Fibroblast of peridontal ligament (primary cell): ENCODE measurements around the gene HPRT1.
A peak's percentile ranks its signal among the peaks of the same experiment; 100 is the strongest.

Source experiments
- DNase-seq: peaks from one replicate; pipeline ENCODE4 v3.0.0-alpha.2; 2010; ENCODE audit errors: extremely low read depth

HPRT1 gene

DNA sequence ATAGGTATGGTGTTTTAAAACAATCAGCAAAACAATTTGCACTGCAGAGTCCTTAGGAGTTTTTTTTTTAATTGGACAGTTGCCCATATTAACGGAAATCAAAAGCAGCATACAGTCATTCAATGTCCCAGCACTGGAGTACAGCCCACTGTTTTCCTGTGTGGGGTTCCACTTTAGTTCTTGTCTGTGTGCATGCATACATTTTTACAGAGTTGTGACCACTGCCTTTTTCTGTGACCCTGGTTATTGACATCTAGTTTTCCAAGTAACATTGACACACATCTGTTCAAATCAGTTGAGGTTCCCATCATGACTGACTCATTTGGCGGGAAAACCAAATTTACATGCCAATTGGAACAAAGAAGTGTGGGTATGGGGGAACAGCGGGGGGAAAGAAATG is 83.3 kb downstream of the HPRT1 start:
- DNase-seq = no peak

DNA sequence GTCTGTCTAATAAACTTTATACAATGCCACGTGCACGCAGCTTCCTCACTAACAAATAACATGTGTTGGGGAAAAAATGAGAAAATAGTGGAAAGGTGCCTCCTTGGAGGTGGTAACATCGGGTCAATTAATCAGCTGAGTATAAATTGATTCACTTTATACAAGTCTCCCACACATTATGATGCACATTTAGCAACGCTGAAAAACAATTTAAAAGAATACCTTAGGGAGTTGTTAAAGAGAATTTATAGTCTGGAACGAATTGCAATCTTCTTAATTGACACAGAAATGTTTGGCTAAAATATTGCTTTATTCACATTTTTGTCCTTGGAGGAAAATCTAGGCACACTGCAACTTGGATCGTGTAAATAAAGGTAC is 84.2 kb downstream of the HPRT1 start:
- no peak for DNase-seq

DNA sequence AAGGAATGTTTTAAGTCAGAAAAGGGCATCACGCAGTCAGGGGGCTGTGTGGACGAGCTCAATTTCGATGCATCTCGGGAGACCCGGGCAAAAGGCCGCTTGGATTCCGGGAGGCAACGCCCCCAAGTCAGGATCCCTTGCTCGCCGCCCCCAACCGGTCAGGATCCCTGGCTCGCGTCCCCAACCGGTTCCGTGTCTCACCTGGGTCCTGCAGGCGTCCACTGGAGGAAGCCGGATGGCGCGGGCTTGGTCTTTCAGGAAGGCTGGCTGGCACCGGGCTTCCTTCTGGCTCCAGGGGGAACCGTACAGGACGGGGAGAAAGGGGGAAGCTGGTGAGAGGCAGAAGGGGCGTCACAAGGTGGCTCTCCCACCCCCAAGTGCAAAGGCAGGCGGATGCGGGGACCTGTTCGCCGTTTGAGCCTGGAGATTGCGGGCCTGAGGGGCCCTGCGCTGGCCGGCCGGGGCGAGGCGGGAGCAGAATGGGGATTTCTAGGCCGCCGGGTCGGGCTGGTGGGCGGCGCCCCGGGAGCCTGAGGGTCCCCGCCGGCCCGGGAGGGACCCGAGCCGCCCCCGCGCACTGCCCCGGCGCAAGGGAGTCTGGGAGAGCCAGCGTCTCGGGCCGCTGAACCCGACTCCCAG is 84.7 kb downstream of the HPRT1 start:
- DNase-seq = no peak

DNA sequence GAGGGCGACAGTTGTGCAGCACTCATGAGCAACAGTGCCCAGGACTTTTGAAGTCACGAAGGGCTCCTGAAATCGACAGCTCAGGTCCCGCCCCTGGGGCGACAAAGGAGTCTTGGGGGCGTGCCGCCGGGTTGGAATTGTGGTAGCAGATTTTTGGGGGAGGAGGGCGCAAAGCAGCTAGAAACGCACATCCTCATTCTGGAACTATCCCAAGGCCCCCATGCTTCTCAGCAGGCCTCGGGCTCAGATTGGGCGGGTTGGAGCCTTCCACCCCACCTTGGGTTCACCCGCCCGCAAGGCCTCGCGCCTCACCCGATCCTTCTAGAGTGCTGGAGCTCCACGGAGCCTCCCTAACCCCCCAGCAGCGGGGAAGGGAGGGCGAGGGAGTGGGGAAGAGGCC is 85.5 kb downstream of the HPRT1 start:
- no peak for DNase-seq

DNA sequence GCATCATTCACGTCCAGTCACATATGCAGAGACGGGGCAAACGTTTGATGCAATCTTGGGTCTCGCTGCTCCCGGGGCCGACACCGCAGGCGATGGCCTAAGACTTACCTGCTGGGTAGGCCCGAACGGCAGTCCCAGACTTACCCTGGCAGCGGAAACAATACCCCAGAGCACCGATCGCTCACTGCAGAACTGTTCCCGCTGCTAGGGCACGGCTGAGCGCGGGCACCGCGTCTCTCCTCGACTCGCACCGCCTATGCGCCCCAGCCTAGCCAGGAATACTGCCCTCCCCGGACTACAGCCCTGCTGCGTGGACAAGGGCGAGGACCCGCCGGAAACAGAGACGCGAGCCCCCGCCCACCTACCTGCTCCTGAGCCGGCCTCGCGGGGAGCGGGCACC is 86.2 kb downstream of the HPRT1 start:
- no peak for DNase-seq

DNA sequence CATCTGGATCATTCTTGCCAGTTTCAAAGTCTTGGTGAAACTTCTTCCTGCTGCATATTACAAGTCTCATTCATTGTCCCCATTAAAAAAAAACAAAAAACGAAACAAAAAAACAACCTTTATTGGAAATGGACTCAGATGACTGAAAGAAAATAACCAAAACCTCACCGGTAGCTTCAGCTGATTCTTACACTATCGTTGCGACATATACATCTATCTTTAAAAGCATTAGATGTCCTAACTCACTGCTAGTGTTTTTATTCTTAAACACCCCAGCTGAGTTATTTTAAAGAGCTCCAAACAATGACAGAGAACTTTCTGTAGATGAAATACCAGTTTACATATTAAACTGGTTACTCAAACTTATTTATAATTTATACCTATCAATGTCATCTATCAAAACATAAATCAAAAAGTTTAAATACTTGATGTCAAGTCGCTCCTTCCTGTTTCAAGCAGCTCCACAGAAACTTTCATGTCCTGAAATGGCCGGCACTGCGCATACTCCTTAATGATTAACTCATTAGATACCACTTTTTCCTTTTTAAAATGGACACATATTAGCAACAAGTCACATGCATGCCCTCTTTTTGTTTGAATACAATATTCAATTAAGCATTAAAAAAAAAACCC is 87.2 kb downstream of the HPRT1 start:
- DNase-seq = peak; percentile 10

DNA sequence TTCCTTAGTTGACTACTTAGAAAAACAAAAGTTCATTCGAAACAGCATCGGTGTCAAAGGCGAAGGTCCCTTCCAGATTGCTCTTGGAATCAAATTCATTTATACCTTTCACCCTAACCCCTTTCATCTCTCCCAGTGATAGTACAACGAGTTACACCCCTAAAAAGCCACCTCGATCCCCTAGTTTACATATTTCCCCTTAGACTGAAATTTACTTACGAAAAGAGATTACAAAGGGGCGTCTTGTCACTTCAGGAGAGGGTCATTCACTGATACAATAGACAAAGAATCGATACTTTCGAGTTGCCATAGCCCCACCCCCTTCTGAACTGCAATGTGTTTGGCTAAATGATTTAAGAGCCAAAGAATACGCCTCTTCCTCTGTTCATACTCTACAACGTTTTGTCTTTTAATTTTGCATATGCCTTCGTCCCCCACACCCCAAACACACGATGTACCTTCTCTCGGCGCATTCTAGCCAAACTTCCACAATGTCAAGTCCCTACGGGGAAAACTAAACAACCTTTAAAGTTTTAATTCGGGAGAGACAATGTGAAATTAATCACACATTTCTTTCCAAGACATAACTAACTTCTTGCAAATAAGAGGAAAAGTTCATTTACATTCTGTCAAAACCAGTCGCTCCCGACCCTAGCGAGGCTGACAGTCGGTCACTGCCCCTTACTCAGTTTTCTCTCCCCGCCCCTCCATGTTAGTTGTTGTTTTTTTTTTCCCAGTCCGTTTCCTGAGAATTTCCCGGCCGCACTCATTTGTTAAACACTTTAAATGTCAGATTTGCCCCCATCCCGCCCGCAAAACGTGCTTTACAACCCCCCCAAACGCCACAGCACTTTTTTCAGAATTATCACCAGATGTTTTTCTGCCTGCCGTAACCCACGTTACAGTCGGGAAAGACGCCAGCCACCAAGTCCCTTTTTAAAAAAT is 88.6 kb downstream of the HPRT1 start:
- DNase-seq = peak; percentile 21
